ENCODE measurements around the gene CLVS2. TPM values are rescaled to one million over a fixed set of nuclear protein-coding genes. Genes with fewer than 3 reads are reported as not detected.

Gene CLVS2
- total RNA-seq, 2 donors from 2014 or later = 0.05 to 0.19 TPM

GRCh38 chr6:123064038-123064437, 68.0 kb downstream of the CLVS2 start:
- H3K9me3 ChIP-seq = no peaks in the 10 kb centered on the region
- H3K27ac ChIP-seq = no peak overlapping the region
- no peaks in the 10 kb centered on the region for H3K4me1 ChIP-seq
- H3K4me3 ChIP-seq = no peak overlapping the region
- no peaks in the 10 kb centered on the region for H3K36me3 ChIP-seq
- no peak for DNase-seq
- H3K9ac ChIP-seq (ENCODE audit: low read depth in 2 of 2, low read length in 2 of 2) = no peak overlapping the region
- intact Hi-C loops (cut with DNase I) = no loop called here
- no peak for TF ChIP-seq CTCF (IDR thresholded peaks at IDR 0.05)
- no peaks in the 10 kb centered on the region for H3K27me3 ChIP-seq

DNA sequence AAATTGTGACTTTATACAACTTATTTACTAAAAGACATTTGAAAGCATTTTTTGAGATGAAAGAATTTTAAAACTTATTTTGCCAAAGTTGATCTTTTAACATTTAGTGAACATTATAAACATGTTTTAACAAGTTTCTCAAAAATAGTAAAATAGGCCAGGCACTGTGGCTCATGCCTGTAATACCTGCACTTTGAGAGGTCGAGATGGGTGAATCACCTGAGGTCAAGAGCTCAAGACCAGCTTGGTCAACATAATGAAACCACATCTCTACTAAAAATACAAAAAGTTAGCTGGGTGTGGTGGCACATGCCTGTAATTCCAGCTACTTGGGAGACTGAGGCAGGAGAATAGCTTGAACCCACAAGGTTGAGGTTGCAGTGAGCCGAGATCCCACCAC, 78.6 kb downstream of the CLVS2 start:
- Histone ChIP-seq H3K9me3 (no peaks in the 10 kb centered on the region), H3K4me3 (no peak overlapping the region), H3K9ac (ENCODE audit: low read depth in 2 of 2, low read length in 2 of 2) (no peak overlapping the region), H3K4me1 (no peaks in the 10 kb centered on the region), H3K36me3 (no peaks in the 10 kb centered on the region), H3K27me3 (no peaks in the 10 kb centered on the region), H3K27ac (no peak overlapping the region)
- intact Hi-C loops (cut with DNase I) = loop anchor here (10.0 kb wide), 1 partner anchor 200 kb away; no protein-coding TSS in a partner anchor
- DNase-seq = no peak
- TF ChIP-seq CTCF (IDR thresholded peaks at IDR 0.05) = no peak

DNA sequence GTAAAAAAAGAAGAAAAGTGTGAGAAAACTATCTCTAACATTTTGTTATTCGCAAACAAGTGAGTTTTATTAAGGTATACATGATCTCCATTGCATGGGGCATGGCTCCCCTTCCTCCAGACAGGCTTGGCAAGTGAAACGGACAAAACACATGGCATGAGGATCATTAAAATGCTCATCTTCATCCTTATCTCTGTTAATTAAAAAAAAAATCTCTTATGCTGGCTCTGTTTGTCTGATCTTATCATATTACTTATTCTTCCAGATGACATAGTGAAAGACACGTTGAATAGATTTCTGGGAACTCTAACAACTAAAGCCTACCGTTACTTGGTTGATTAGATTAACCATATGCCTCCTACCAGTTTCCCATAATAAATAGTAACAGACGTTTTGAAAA, 89.4 kb downstream of the CLVS2 start:
- H3K27me3 ChIP-seq = no peaks in the 10 kb centered on the region
- no peak overlapping the region for H3K27ac ChIP-seq
- DNase-seq = no peak
- intact Hi-C loops (cut with DNase I) = no loop called here
- no peaks in the 10 kb centered on the region for H3K4me1 ChIP-seq
- no peak overlapping the region for H3K4me3 ChIP-seq
- no peaks in the 10 kb centered on the region for H3K36me3 ChIP-seq
- TF ChIP-seq CTCF (IDR thresholded peaks at IDR 0.05) = no peak
- H3K9me3 ChIP-seq = no peaks in the 10 kb centered on the region
- H3K9ac ChIP-seq (ENCODE audit: low read depth in 2 of 2, low read length in 2 of 2) = no peak overlapping the region

- DNase-seq = no peak
- Histone ChIP-seq H3K36me3 (no peaks in the 10 kb centered on the region), H3K9me3 (no peaks in the 10 kb centered on the region), H3K4me3 (no peak overlapping the region), H3K9ac (ENCODE audit: low read depth in 2 of 2, low read length in 2 of 2) (no peak overlapping the region), H3K4me1 (no peaks in the 10 kb centered on the region), H3K27ac (no peak overlapping the region), H3K27me3 (no peaks in the 10 kb centered on the region)
- intact Hi-C loops (cut with DNase I) = no loop called here
- no peak for TF ChIP-seq CTCF (IDR thresholded peaks at IDR 0.05)
These were observed 93.2 kb downstream of the CLVS2 start for GRCh38 chr6:123089226-123089625.

GRCh38 chr6:123091091-123091895, 95.3 kb downstream of the CLVS2 start:
- no peaks in the 10 kb centered on the region for H3K9me3 ChIP-seq
- H3K27ac ChIP-seq = no peak overlapping the region
- no peak for TF ChIP-seq CTCF (IDR thresholded peaks at IDR 0.05)
- no peak for DNase-seq
- no peaks in the 10 kb centered on the region for H3K27me3 ChIP-seq
- no peak overlapping the region for H3K9ac ChIP-seq (ENCODE audit: low read depth in 2 of 2, low read length in 2 of 2)
- no peak overlapping the region for H3K4me3 ChIP-seq
- intact Hi-C loops (cut with DNase I) = no loop called here
- H3K36me3 ChIP-seq = no peaks in the 10 kb centered on the region
- no peaks in the 10 kb centered on the region for H3K4me1 ChIP-seq
